Measurements from ENCODE around the gene DCC. TPM values are rescaled to one million over a fixed set of nuclear protein-coding genes. Genes with fewer than 3 reads are reported as not detected.

DCC gene
- total RNA-seq, 1 experiment from 2014 or later = not detected

- ChIA-PET POLR2A (no interaction called here), CTCF (no interaction called here)
These were observed 558.6 kb downstream of the DCC start for GRCh38 chr18:52898485-52899058.

GRCh38 chr18:52902188-52902587 lies 562.2 kb downstream of the DCC start:
- Histone ChIP-seq H3K4me2 (ENCODE audit: low read length) (no peak overlapping the region), H3K4me3 (replicated peaks in 1 of 2; ENCODE audit: low read depth in 1 of 2, low read length in 2 of 2) (no peak overlapping the region), H3K9ac (ENCODE audit: low read length) (no peak overlapping the region), H3K4me1 (ENCODE audit: control insufficient read depth in 1 of 2, insufficient read depth in 2 of 2, low read length in 2 of 2) (no peaks in the 10 kb centered on the region), H3K27me3 (ENCODE audit: insufficient read depth, low read length) (no peaks in the 10 kb centered on the region), H3K36me3 (ENCODE audit: control insufficient read depth in 1 of 2, insufficient read depth in 2 of 2, low read length in 2 of 2) (no peaks in the 10 kb centered on the region), H3K9me3 (ENCODE audit: control insufficient read depth in 1 of 2, insufficient read depth in 1 of 2, low read depth in 1 of 2, low read length in 2 of 2) (peaks cover 8 to 9% of the 10 kb centered on the region in 2 experiments; a peak in 2 of 4 replicates), H3K79me2 (ENCODE audit: insufficient read depth, low read length) (no peaks in the 10 kb centered on the region), H3K9me2 (ENCODE audit: insufficient read depth) (no peaks in the 10 kb centered on the region), H2AFZ (ENCODE audit: low read depth, low read length, poor library complexity, severe bottlenecking) (no peak overlapping the region), H3K27ac (ENCODE audit: low read depth, low read length) (no peak overlapping the region), H4K20me1 (ENCODE audit: insufficient read depth) (no peaks in the 10 kb centered on the region)
- ChIA-PET POLR2A (no interaction called here), CTCF (no interaction called here), RAD21 (ENCODE audit: low non-redundant PET in 1 of 2, low total read pairs in 2 of 2, uncharacterized antibody in 2 of 2, unreplicated experiment in 2 of 2) (no interaction called here)
- TF ChIP-seq EZH2 (IDR thresholded peaks at IDR 0.05) = no peak
- TF ChIP-seq RAD21 (IDR thresholded peaks at IDR 0.05; ENCODE audit: low read depth) = no peak
- TF ChIP-seq REST (IDR thresholded peaks at IDR 0.05; ENCODE audit: low read depth) = no peak
- no peak for TF ChIP-seq CEBPB (IDR thresholded peaks at IDR 0.05; ENCODE audit: low read depth)
- no peak for TF ChIP-seq SIN3A (IDR thresholded peaks at IDR 0.05; ENCODE audit: low read depth)
- TF ChIP-seq EZH2phosphoT487 (IDR thresholded peaks at IDR 0.05; ENCODE audit: borderline replicate concordance) = no peak
- no peak for TF ChIP-seq ZFX (IDR thresholded peaks at IDR 0.05)
- no peak for TF ChIP-seq ELF1 (IDR thresholded peaks at IDR 0.05; ENCODE audit: borderline replicate concordance, low read depth)
- TF ChIP-seq YY1 (IDR thresholded peaks at IDR 0.05; ENCODE audit: extremely low read depth, insufficient replicate concordance, low read depth, low read length) = no peak
- intact Hi-C loops (cut with micrococcal nuclease) = no loop called here
- no TSS peak for BruUV-seq (replicated peaks)
- no peak for DNase-seq (ENCODE audit: low read depth, low spot score)
- ATAC-seq = no peak

More at GRCh38 chr18:52898485-52899058, 558.6 kb downstream of the DCC start:
- TF ChIP-seq SRF (IDR thresholded peaks at IDR 0.05; ENCODE audit: low read depth) = no peak
- DNase-seq (ENCODE audit: low read depth, low spot score) (no peak), ATAC-seq (no peak)
- no peaks in the 10 kb centered on the region for H3K9me2 ChIP-seq (ENCODE audit: insufficient read depth)
- peaks cover 0 to 14% of the 10 kb centered on the region in 2 experiments; a peak in 2 of 4 replicates for H3K9me3 ChIP-seq (ENCODE audit: control insufficient read depth in 1 of 2, insufficient read depth in 1 of 2, low read depth in 1 of 2, low read length in 2 of 2)
- no peak overlapping the region for H3K4me2 ChIP-seq (ENCODE audit: low read length)
- no peaks in the 10 kb centered on the region for H4K20me1 ChIP-seq (ENCODE audit: insufficient read depth)
- no peak overlapping the region for H3K4me3 ChIP-seq (replicated peaks in 1 of 2; ENCODE audit: low read depth in 1 of 2, low read length in 2 of 2)
- no peak overlapping the region for H2AFZ ChIP-seq (ENCODE audit: low read depth, low read length, poor library complexity, severe bottlenecking)
- RAD21 ChIA-PET (ENCODE audit: low non-redundant PET in 1 of 2, low total read pairs in 2 of 2, uncharacterized antibody in 2 of 2, unreplicated experiment in 2 of 2) = no interaction called here
- no peak overlapping the region for H3K9ac ChIP-seq (ENCODE audit: low read length)
- no peak overlapping the region for H3K27ac ChIP-seq (ENCODE audit: low read depth, low read length)
- H3K4me1 ChIP-seq (ENCODE audit: control insufficient read depth in 1 of 2, insufficient read depth in 2 of 2, low read length in 2 of 2) = no peaks in the 10 kb centered on the region
- intact Hi-C loops (cut with micrococcal nuclease) = no loop called here
- no peaks in the 10 kb centered on the region for H3K36me3 ChIP-seq (ENCODE audit: control insufficient read depth in 1 of 2, insufficient read depth in 2 of 2, low read length in 2 of 2)
- no TSS peak for BruUV-seq (replicated peaks)
- no peaks in the 10 kb centered on the region for H3K79me2 ChIP-seq (ENCODE audit: insufficient read depth, low read length)
- H3K27me3 ChIP-seq (ENCODE audit: insufficient read depth, low read length) = no peaks in the 10 kb centered on the region

Data from HCT116 (cell line).